WTC11 (cell line): ENCODE measurements around the gene APOD. TPM values are rescaled to one million over a fixed set of nuclear protein-coding genes. Genes with fewer than 3 reads are reported as not detected.

Experiments used
- ATAC-seq: fragments of 200-7000 bp; cut with Tn5 transposase; 2 replicates; pipeline ENCODE4 v1.10.0; 2021; ENCODE audit warnings: mild to moderate bottlenecking, moderate library complexity
- CTCF ChIA-PET: fragments of 300-600 bp; sonication (Branson Sonifier 250); formaldehyde crosslinking; loops from one replicate; lab custom pipeline; 2021; ENCODE audit warnings: antibody characterized with exemption; lab: Charles Lee
- POLR2A ChIA-PET: fragments of 350-600 bp; sonication (Branson Sonifier 250); formaldehyde crosslinking; loops from one replicate; lab custom pipeline; 2021; ENCODE audit warnings: antibody characterized with exemption; lab: Charles Lee
- DNase-seq: peaks from one replicate; pipeline ENCODE4 v3.0.0; 2021; ENCODE audit warnings: low spot score
- H3K27ac Mint-ChIP-seq: 2 replicates; pipeline ENCODE4 v1.8.0; 2021; ENCODE audit warnings: mixed read lengths
- H3K27me3 Mint-ChIP-seq: 2 replicates; pipeline ENCODE4 v1.8.0; 2021; ENCODE audit warnings: low read depth, mild to moderate bottlenecking, moderate library complexity, mixed read lengths
- H3K36me3 Mint-ChIP-seq: 2 replicates; pipeline ENCODE4 v1.8.0; 2021; ENCODE audit warnings: mixed read lengths
- H3K4me1 Mint-ChIP-seq: 2 replicates; pipeline ENCODE4 v1.8.0; 2022; ENCODE audit warnings: mixed read lengths
- H3K4me3 Mint-ChIP-seq: 2 replicates; pipeline ENCODE4 v1.8.0; 2021; ENCODE audit warnings: mild to moderate bottlenecking, moderate library complexity, mixed read lengths
- H3K9me3 Mint-ChIP-seq: 2 replicates; pipeline ENCODE4 v1.8.0; 2021; ENCODE audit warnings: mixed read lengths
- ATF3 ChIP-seq: sonication (generic); formaldehyde crosslinking; conservative IDR thresholded peaks from 2 replicates; pipeline ENCODE4 v1.8.1; 2022; ENCODE audit warnings: mild to moderate bottlenecking, missing genetic modification reagents
- ATF6 ChIP-seq: sonication (generic); formaldehyde crosslinking; IDR thresholded peaks from 2 replicates; pipeline ENCODE4 v1.8.1; 2023; ENCODE audit warnings: mild to moderate bottlenecking, missing genetic modification reagents
- FOXJ3 ChIP-seq: sonication (generic); formaldehyde crosslinking; IDR thresholded peaks from 2 replicates; pipeline ENCODE4 v1.9.0; 2021; ENCODE audit warnings: missing genetic modification reagents, mild to moderate bottlenecking, borderline replicate concordance
- FOXP4 ChIP-seq: sonication (generic); formaldehyde crosslinking; IDR thresholded peaks from 2 replicates; pipeline ENCODE4 v1.8.0; 2022; ENCODE audit warnings: mild to moderate bottlenecking, missing genetic modification reagents
- GABPB1 ChIP-seq: sonication (generic); formaldehyde crosslinking; IDR thresholded peaks from 2 replicates; pipeline ENCODE4 v1.8.1; 2023; ENCODE audit warnings: mild to moderate bottlenecking, missing genetic modification reagents
- GTF2I ChIP-seq: fragments of 250-450 bp; sonication (Bioruptor Pico); conservative IDR thresholded peaks from 2 replicates; pipeline ENCODE4 v1.4.0; 2021; ENCODE audit warnings: mild to moderate bottlenecking
- IRF2 ChIP-seq: sonication (generic); formaldehyde crosslinking; IDR thresholded peaks from 2 replicates; pipeline ENCODE4 v1.8.0; 2022; ENCODE audit warnings: low read depth, missing genetic modification reagents, borderline replicate concordance
- JUN ChIP-seq: sonication (generic); formaldehyde crosslinking; IDR thresholded peaks from 2 replicates; pipeline ENCODE4 v1.8.0; 2023; ENCODE audit warnings: mild to moderate bottlenecking, missing genetic modification reagents
- NR3C1 ChIP-seq: sonication (generic); formaldehyde crosslinking; conservative IDR thresholded peaks from 2 replicates; pipeline ENCODE4 v1.8.1; 2023; ENCODE audit warnings: low read depth, mild to moderate bottlenecking, missing genetic modification reagents
- PREB ChIP-seq: sonication (generic); formaldehyde crosslinking; IDR thresholded peaks from 2 replicates; pipeline ENCODE4 v1.8.1; 2022; ENCODE audit warnings: mild to moderate bottlenecking, missing genetic modification reagents, moderate library complexity, borderline replicate concordance
- PRRX2 ChIP-seq: fragments of 250-450 bp; sonication (Bioruptor Pico); IDR thresholded peaks from 2 replicates; pipeline ENCODE4 v1.8.0; 2021; ENCODE audit warnings: mild to moderate bottlenecking
- RELA ChIP-seq: sonication (generic); formaldehyde crosslinking; IDR thresholded peaks from 2 replicates; pipeline ENCODE4 v1.8.1; 2022; ENCODE audit warnings: missing genetic modification reagents, mild to moderate bottlenecking, borderline replicate concordance
- SP1 ChIP-seq: sonication (generic); formaldehyde crosslinking; conservative IDR thresholded peaks from 2 replicates; pipeline ENCODE4 v1.8.1; 2022; ENCODE audit warnings: missing genetic modification reagents
- ZBTB21 ChIP-seq: sonication (generic); formaldehyde crosslinking; IDR thresholded peaks from 2 replicates; pipeline ENCODE4 v1.8.1; 2023; ENCODE audit warnings: mild to moderate bottlenecking, missing genetic modification reagents, borderline replicate concordance
- ZMAT4 ChIP-seq: fragments of 250-450 bp; sonication (Bioruptor Pico); IDR thresholded peaks from 2 replicates; pipeline ENCODE4 v1.9.0; 2021; ENCODE audit warnings: mild to moderate bottlenecking
- ZNF138 ChIP-seq: sonication (generic); formaldehyde crosslinking; conservative IDR thresholded peaks from 2 replicates; pipeline ENCODE4 v1.8.1; 2022; ENCODE audit warnings: mild to moderate bottlenecking, moderate library complexity, missing genetic modification reagents
- ZNF219 ChIP-seq: sonication (generic); formaldehyde crosslinking; IDR thresholded peaks from 2 replicates; pipeline ENCODE4 v1.8.0; 2023; ENCODE audit warnings: missing genetic modification reagents, mild to moderate bottlenecking, borderline replicate concordance
- ZNF232 ChIP-seq: sonication (generic); formaldehyde crosslinking; IDR thresholded peaks from 2 replicates; pipeline ENCODE4 v1.8.0; 2022; ENCODE audit warnings: mild to moderate bottlenecking, missing genetic modification reagents
- ZSCAN18 ChIP-seq: fragments of 250-450 bp; sonication (Bioruptor Pico); IDR thresholded peaks from 2 replicates; pipeline ENCODE4 v2.1.2; 2022; ENCODE audit warnings: mild to moderate bottlenecking, moderate library complexity
- total RNA-seq: library from RNA; stranded (reverse); gene quantifications from 3 replicates; pipeline ENCODE4 v1.2.3, GENCODE V29; 2021

Gene APOD
- total RNA-seq, 1 experiment from 2014 or later: not detected

- CTCF ChIA-PET: no interaction called here
- ATAC-seq (no peak), DNase-seq (no peak)
- POLR2A ChIA-PET: no interaction called here
- no peak overlapping the region for H3K4me3 Mint-ChIP-seq
- no peak for TF ChIP-seq FOXJ3 (CRISPR knock-in tag)
- no peak for TF ChIP-seq GTF2I (CRISPR knock-in tag)
- TF ChIP-seq GABPB1 (CRISPR knock-in tag): no peak
- no peak for TF ChIP-seq ZSCAN18
- no peak for TF ChIP-seq SP1 (CRISPR knock-in tag)
- TF ChIP-seq ZMAT4 (CRISPR knock-in tag): no peak
- H3K27me3 Mint-ChIP-seq: peaks cover 43% of the 10 kb centered on the region
- H3K4me1 Mint-ChIP-seq: peaks cover 29% of the 10 kb centered on the region
- no peaks in the 10 kb centered on the region for H3K36me3 Mint-ChIP-seq
- no peaks in the 10 kb centered on the region for H3K9me3 Mint-ChIP-seq
- H3K27ac Mint-ChIP-seq: no peak overlapping the region
These were observed 30.5 kb downstream of the APOD start for GRCh38 chr3:195553268-195553667.

- CTCF ChIA-PET: interaction anchor here (1.4 kb wide), 1 partner anchor 280 kb away, joined by 4 read pairs; the partner anchor contains the start of gene XXYLT1
- H3K9me3 Mint-ChIP-seq: no peaks in the 10 kb centered on the region
- TF ChIP-seq JUN (CRISPR knock-in tag) (no peak), ZNF138 (CRISPR knock-in tag) (no peak)
- TF ChIP-seq, all 79 proteins: peak for 0
- no peak for DNase-seq
- H3K4me1 Mint-ChIP-seq: peaks cover 35% of the 10 kb centered on the region
- POLR2A ChIA-PET: no interaction called here
- H3K27ac Mint-ChIP-seq: no peak overlapping the region
- no peak for ATAC-seq
- H3K4me3 Mint-ChIP-seq: no peak overlapping the region
- peaks cover 55% of the 10 kb centered on the region for H3K27me3 Mint-ChIP-seq
- no peaks in the 10 kb centered on the region for H3K36me3 Mint-ChIP-seq
These were observed 32.3 kb downstream of the APOD start for GRCh38 chr3:195551381-195551978.

GRCh38 chr3:195550723-195551122 is 33.0 kb downstream of the APOD start:
- Mint-ChIP-seq H3K27me3 (peaks cover 56% of the 10 kb centered on the region), H3K36me3 (no peaks in the 10 kb centered on the region), H3K4me3 (no peak overlapping the region), H3K4me1 (peaks cover 36% of the 10 kb centered on the region), H3K9me3 (no peaks in the 10 kb centered on the region), H3K27ac (no peak overlapping the region)
- ChIA-PET CTCF (interaction anchor here (1.4 kb wide), 1 partner anchor 280 kb away, joined by 4 read pairs; the partner anchor contains the start of gene XXYLT1), POLR2A (no interaction called here)
- DNase-seq: no peak
- no peak for ATAC-seq
- TF ChIP-seq RELA: no peak

GRCh38 chr3:195549931-195550519 is 33.7 kb downstream of the APOD start:
- POLR2A ChIA-PET: no interaction called here
- Mint-ChIP-seq H3K4me1 (peaks cover 30% of the 10 kb centered on the region), H3K4me3 (no peak overlapping the region), H3K27ac (no peak overlapping the region), H3K27me3 (peaks cover 58% of the 10 kb centered on the region), H3K9me3 (no peaks in the 10 kb centered on the region), H3K36me3 (no peaks in the 10 kb centered on the region)
- CTCF ChIA-PET: no interaction called here
- no peak for DNase-seq
- no peak for ATAC-seq
- TF ChIP-seq ZBTB21 (CRISPR knock-in tag) (no peak), ZNF232 (CRISPR knock-in tag) (no peak), ATF3 (CRISPR knock-in tag) (no peak), ZNF219 (CRISPR knock-in tag) (no peak), NR3C1 (CRISPR knock-in tag) (no peak), ATF6 (CRISPR knock-in tag) (no peak), PREB (no peak), IRF2 (CRISPR knock-in tag) (no peak), PRRX2 (CRISPR knock-in tag) (no peak), FOXP4 (CRISPR knock-in tag) (no peak)
